Colon (tissue), 2 donors: ENCODE measurements around the gene PLCL1.
"Not testable (repeated sequence)": the region's sequence is repeated elsewhere in the genome, so short reads cannot be mapped to it uniquely, and the experiment has no call there.

Source experiments
- FAIRE-seq: peaks from 2 replicates; lab custom pipeline; 2012; peaks lifted over from hg19 to GRCh38; lab: Jason Lieb, UNC
- donor health status: control.
- donor health status: control.

Gene PLCL1

GRCh38 chr2:198187841-198188240 is 383.4 kb downstream of the PLCL1 start:
- no peak for FAIRE-seq

GRCh38 chr2:198188982-198189381 is 384.6 kb downstream of the PLCL1 start:
- no peak for FAIRE-seq

GRCh38 chr2:198191651-198192050 is 387.3 kb downstream of the PLCL1 start:
- FAIRE-seq: no peak

GRCh38 chr2:198196556-198196955 is 392.2 kb downstream of the PLCL1 start:
- FAIRE-seq: not testable (repeated sequence)
